Adrenal gland (tissue), 12 donors: ENCODE data around the gene PAGR1. TPM values are rescaled to one million over a fixed set of nuclear protein-coding genes. Genes with fewer than 3 reads are reported as not detected.
A peak's percentile ranks its signal among the peaks of the same experiment; 100 is the strongest.

Experiments used
- DNase-seq, 7 donors: peaks; one replicate each; pipeline ENCODE4 v3.0.0-alpha.2; 2019 to 2020
- H3K27ac ChIP-seq, 5 donors: fragments of 200-600 bp; sonication (generic) in 4 of 5; 1 replicate in 3 of 5; 2 replicates in 2 of 5; pipeline versions ENCODE4 v1.5.1 to v1.8.0; 2016 to 2020; ENCODE audit warnings: mild to moderate bottlenecking in 1 of 5
- H3K27me3 ChIP-seq: fragments of 200-600 bp; 2 replicates; pipeline ENCODE4 v1.8.0; 2021
- H3K36me3 ChIP-seq, 2 donors: fragments of 200-600 bp; replicated peaks in 1 of 2; 1 replicate in 1 of 2; 2 replicates in 1 of 2; pipeline versions ENCODE4 v1.5.1 to v1.8.0; 2018 to 2022
- H3K4me1 ChIP-seq, 2 donors: fragments of 200-600 bp; replicated peaks in 1 of 2; 1 replicate in 1 of 2; 2 replicates in 1 of 2; pipeline versions ENCODE4 v1.5.1 to v1.8.0; 2018 to 2021
- H3K4me3 ChIP-seq, 4 donors: fragments of 200-600 bp; sonication (generic) in 3 of 4; one replicate each; pipeline ENCODE4 v1.5.1; 2016 to 2018
- H3K9me3 ChIP-seq, 3 donors: fragments of 200-600 bp; sonication (generic) in 1 of 3; replicated peaks in 1 of 3; 1 replicate in 2 of 3; 2 replicates in 1 of 3; pipeline versions ENCODE4 v1.5.1 to v1.8.0; 2016 to 2021
- POLR2A ChIP-seq, 2 donors: fragments of 450-650 bp; IDR thresholded peaks; one replicate each; pipeline ENCODE4 v1.6.1; 2017; ENCODE audit warnings: antibody characterized with exemption in 2 of 2, mild to moderate bottlenecking in 2 of 2, moderate library complexity in 1 of 2
- WGBS, 4 donors: extraction: QIAGEN DNeasy Blood & Tissue Kit in 2 of 4; methylation state at CpG; one replicate each; pipeline versions ENCODE4 v1.1.5 to v1.1.7; 2013 to 2017; 5-methylcytosine and 5-hydroxymethylcytosine counted together
- intact Hi-C, 2 donors: fragments of 100-400 bp; cut with DNase I; formaldehyde crosslinking; loops; one replicate each; pipeline versions ENCODE4 v1.14.1 to v1.15.0; 2022 to 2023
- polyA plus RNA-seq, 3 donors: library from polyadenylated mRNA; stranded (reverse); fragments of 200-250 nt in 2 of 3; fragments of 350-450 nt in 1 of 3; fragmentation: Illumina TruSeq in 1 of 3; extraction: RNeasy Lipid Tissue Mini Kit (QIAGEN cat#74804) in 1 of 3; gene quantifications; one replicate each; pipeline ENCODE4 v1.2.3, GENCODE V29; 2013 to 2014
- total RNA-seq, 9 donors: library from RNA; depleted of rRNA in 4 of 9; stranded (reverse); fragments of >200 nt in 4 of 9; fragments of 120-200 nt in 1 of 9; fragmentation: NEBNext Ultra II Directional in 1 of 9; extraction: Animal tissue kit (Norgen Biotek cat#: 25700) in 1 of 9; gene quantifications; one replicate each; pipeline versions ENCODE4 v1.1.0 to v1.2.4, GENCODE V29; 2013 to 2023
- TF ChIP-seq, protein P1 (sequence below), 6 experiments: fragments of 450-650 bp in 4 of 6; fragments of 200-600 bp in 2 of 6; sonication (generic) in 1 of 6; IDR thresholded peaks; 1 replicate in 5 of 6; 2 replicates in 1 of 6; pipeline versions ENCODE4 v1.5.1 to v1.8.0; 2016 to 2021; ENCODE audit warnings: antibody characterized with exemption in 6 of 6, mild to moderate bottlenecking in 2 of 6, moderate library complexity in 1 of 6
- donor health status: healthy with polysubstance abuse.
- donor health status: Bipolar disorder and iron deficiency.
- donor health status: DM: yes; HTN: yes; CAD: no.
- donor health status: DM: no; HTN: no; CAD: no.
- donor health status: DM: no; HTN: no; CAD: no.
- donor health status: DM: yes; HTN: yes; CAD: no.

The PAGR1 gene
- total and polyA plus RNA-seq, 12 donors = 14.2 to 89.1 (median 39.8) TPM

DNA sequence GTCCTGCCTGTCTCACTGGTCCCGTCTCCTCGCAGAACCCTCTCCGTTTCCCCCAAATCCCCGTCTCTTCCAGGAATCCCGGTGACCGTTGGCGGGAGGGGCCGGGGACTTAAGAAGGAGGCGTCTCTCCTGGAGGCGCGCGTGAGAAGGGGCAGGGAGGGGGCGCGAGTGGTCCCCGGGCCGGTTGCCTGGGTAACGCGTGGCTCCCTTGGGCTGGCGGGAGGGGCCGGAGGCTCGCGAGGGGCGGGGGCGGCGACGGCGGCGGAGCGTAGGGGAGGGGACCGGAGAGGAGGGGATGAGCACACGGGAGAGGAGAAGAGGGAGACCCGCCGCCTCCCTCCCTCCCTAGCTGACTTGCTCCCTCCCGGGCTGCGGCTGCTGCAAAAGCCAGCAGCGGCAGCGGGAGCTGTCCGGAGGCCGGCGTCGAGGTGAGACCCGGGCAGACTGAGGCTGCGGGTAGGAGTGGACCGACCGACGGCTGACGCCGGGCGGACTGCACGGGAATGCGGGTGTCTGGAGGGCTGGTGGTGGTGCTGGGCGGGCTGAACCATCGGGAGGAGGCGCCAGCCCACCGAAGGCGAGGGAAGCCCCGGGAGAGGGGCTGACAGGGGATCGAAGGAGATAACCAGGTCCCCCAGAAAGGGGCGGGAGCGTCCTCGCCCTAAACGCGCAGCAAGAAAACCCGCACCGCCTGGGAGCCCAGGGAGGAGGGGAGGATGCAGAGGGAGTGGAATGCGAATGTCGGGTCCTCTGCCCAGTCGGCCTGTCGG lies 3.9 kb upstream of the PAGR1 start, which contains the start of gene PRRT2:
Gene PRRT2, plus strand, starts transcription at position 298 of the 770 bp plus-strand sequence. CDS start 862 bp downstream, outside the sequence.
- WGBS, 4 donors = 2 to 4% (median 3%) methylated on average over 33 to 69 of the region's 69 CpGs
- TF ChIP-seq POLR2A (IDR thresholded peaks at IDR 0.05) = peak in 1 of 2 donors; percentile 25
- TF ChIP-seq, protein P1, sequence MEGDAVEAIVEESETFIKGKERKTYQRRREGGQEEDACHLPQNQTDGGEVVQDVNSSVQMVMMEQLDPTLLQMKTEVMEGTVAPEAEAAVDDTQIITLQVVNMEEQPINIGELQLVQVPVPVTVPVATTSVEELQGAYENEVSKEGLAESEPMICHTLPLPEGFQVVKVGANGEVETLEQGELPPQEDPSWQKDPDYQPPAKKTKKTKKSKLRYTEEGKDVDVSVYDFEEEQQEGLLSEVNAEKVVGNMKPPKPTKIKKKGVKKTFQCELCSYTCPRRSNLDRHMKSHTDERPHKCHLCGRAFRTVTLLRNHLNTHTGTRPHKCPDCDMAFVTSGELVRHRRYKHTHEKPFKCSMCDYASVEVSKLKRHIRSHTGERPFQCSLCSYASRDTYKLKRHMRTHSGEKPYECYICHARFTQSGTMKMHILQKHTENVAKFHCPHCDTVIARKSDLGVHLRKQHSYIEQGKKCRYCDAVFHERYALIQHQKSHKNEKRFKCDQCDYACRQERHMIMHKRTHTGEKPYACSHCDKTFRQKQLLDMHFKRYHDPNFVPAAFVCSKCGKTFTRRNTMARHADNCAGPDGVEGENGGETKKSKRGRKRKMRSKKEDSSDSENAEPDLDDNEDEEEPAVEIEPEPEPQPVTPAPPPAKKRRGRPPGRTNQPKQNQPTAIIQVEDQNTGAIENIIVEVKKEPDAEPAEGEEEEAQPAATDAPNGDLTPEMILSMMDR (IDR thresholded peaks at IDR 0.05) = no peak
- DNase-seq = peak; percentile 64 to 84 (median 67)

DNA sequence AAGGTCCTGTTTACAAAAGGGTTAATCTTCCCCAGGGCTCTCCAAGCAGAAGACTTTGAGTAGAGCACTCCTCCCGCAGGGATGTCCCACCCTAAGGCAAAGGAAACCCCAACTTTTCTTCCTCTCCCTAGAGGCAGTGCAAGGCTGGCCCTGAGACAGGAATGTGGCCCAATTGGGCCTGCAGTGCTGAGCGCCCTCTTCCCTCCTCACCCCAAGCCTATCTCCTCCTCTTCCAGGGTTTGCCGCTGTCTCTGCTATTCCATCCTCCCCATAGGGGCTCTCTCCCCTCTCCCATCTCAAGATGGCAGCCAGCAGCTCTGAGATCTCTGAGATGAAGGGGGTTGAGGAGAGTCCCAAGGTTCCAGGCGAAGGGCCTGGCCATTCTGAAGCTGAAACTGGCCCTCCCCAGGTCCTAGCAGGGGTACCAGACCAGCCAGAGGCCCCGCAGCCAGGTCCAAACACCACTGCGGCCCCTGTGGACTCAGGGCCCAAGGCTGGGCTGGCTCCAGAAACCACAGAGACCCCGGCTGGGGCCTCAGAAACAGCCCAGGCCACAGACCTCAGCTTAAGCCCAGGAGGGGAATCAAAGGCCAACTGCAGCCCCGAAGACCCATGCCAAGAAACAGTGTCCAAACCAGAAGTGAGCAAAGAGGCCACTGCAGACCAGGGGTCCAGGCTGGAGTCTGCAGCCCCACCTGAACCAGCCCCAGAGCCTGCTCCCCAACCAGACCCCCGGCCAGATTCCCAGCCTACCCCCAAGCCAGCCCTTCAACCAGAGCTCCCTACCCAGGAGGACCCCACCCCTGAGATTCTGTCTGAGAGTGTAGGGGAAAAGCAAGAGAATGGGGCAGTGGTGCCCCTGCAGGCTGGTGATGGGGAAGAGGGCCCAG lies 3.0 kb upstream of the PAGR1 start:
- H3K4me3 ChIP-seq = peak overlapping the region in 1 of 4 donors; percentile 59
- peaks cover 37 to 65% of the 10 kb centered on the region in 2 donors for H3K4me1 ChIP-seq
- WGBS, 4 donors = 58 to 84% (median 74%) methylated on average over 5 to 9 of the region's 9 CpGs
- no peaks in the 10 kb centered on the region for H3K27me3 ChIP-seq
- TF ChIP-seq POLR2A (IDR thresholded peaks at IDR 0.05) = no peak
- TF ChIP-seq, protein P1 (IDR thresholded peaks at IDR 0.05) = no peak
- H3K9me3 ChIP-seq = no peaks in the 10 kb centered on the region
- peaks cover 0 to 21% of the 10 kb centered on the region in 2 donors for H3K36me3 ChIP-seq
- DNase-seq = peak in 1 of 7 donors; percentile 29
- H3K27ac ChIP-seq = peak overlapping the region in 2 of 5 donors; percentile 90 to 97
- intact Hi-C loops = no loop called here

More for the DNA sequence above, 3.9 kb upstream of the PAGR1 start, which contains the start of gene PRRT2:
- no peaks in the 10 kb centered on the region for H3K27me3 ChIP-seq
- H3K27ac ChIP-seq = peak within 1 kb of the TSS; percentile 62 to 97 (median 82)
- H3K9me3 ChIP-seq = no peaks in the 10 kb centered on the region
- intact Hi-C loops = no loop called here
- peaks cover 0 to 18% of the 10 kb centered on the region in 2 donors for H3K36me3 ChIP-seq
- H3K4me1 ChIP-seq = peaks cover 36 to 63% of the 10 kb centered on the region in 2 donors
- peak within 1 kb of the TSS in 3 of 4 donors; percentile 15 to 59 (median 25) for H3K4me3 ChIP-seq

GRCh38 chr16:29813644-29814562 lies 2.0 kb upstream of the PAGR1 start:
- Histone ChIP-seq H3K36me3 (peaks cover 0 to 25% of the 10 kb centered on the region in 2 donors), H3K4me1 (peaks cover 28 to 63% of the 10 kb centered on the region in 2 donors), H3K27ac (peak overlapping the region in 2 of 5 donors; percentile 21 to 97), H3K27me3 (no peaks in the 10 kb centered on the region), H3K9me3 (no peaks in the 10 kb centered on the region), H3K4me3 (no peak overlapping the region)
- DNase-seq = peak in 4 of 7 donors; percentile 25 to 50 (median 39)
- TF ChIP-seq POLR2A (IDR thresholded peaks at IDR 0.05) = no peak
- TF ChIP-seq, protein P1 (IDR thresholded peaks at IDR 0.05) = no peak
- 72 to 80% (median 78%) methylated on average over 17 to 24 of the region's 24 CpGs for WGBS, 4 donors
- intact Hi-C loops = no loop called here
